ENCODE results near the gene GALC.

Gene GALC

GRCh38 chr14:87992718-87993628 lies at the start of gene GALC:
Gene GALC (minus strand): TSS chr14:87993182. CDS start chr14:87993164, 18 bp downstream.
- no peak for TF ChIP-seq CTCF (IDR thresholded peaks at IDR 0.05; ENCODE audit: low read length, missing control alignments)
- peak within 1 kb of the TSS; percentile 68 for H3K4me3 ChIP-seq (replicated peaks; ENCODE audit: low read depth, low read length)
- DNase-seq (ENCODE audit: low read depth) = peak; percentile 92

GRCh38 chr14:88040146-88040545 lies 47.2 kb upstream of the GALC start:
- TF ChIP-seq CTCF (IDR thresholded peaks at IDR 0.05; ENCODE audit: low read length, missing control alignments) = no peak
- no peak overlapping the region for H3K4me3 ChIP-seq (replicated peaks; ENCODE audit: low read depth, low read length)
- no peak for DNase-seq (ENCODE audit: low read depth)

- no peak for DNase-seq (ENCODE audit: low read depth)
- TF ChIP-seq CTCF (IDR thresholded peaks at IDR 0.05; ENCODE audit: low read length, missing control alignments) = no peak
- no peak overlapping the region for H3K4me3 ChIP-seq (replicated peaks; ENCODE audit: low read depth, low read length)
Observed at GRCh38 chr14:88039197-88039596, 46.2 kb upstream of the GALC start.

GRCh38 chr14:88037325-88037724 lies 44.3 kb upstream of the GALC start:
- H3K4me3 ChIP-seq (replicated peaks; ENCODE audit: low read depth, low read length) = no peak overlapping the region

GRCh38 chr14:88036422-88036821 lies 43.4 kb upstream of the GALC start:
- H3K4me3 ChIP-seq (replicated peaks; ENCODE audit: low read depth, low read length) = no peak overlapping the region
- DNase-seq (ENCODE audit: low read depth) = no peak
- TF ChIP-seq CTCF (IDR thresholded peaks at IDR 0.05; ENCODE audit: low read length, missing control alignments) = no peak

More at GRCh38 chr14:88037325-88037724, 44.3 kb upstream of the GALC start:
- DNase-seq (ENCODE audit: low read depth) = no peak
- no peak for TF ChIP-seq CTCF (IDR thresholded peaks at IDR 0.05; ENCODE audit: low read length, missing control alignments)

- no peak for TF ChIP-seq CTCF (IDR thresholded peaks at IDR 0.05; ENCODE audit: low read length, missing control alignments)
- no peak for DNase-seq (ENCODE audit: low read depth)
- H3K4me3 ChIP-seq (replicated peaks; ENCODE audit: low read depth, low read length) = no peak overlapping the region
Observed at GRCh38 chr14:88034076-88034475, 41.1 kb upstream of the GALC start.
